Adrenal gland (tissue), 12 donors: ENCODE results near the gene CNTNAP2. TPM values are rescaled to one million over a fixed set of nuclear protein-coding genes. Genes with fewer than 3 reads are reported as not detected.

Experiments
- DNase-seq, 7 donors: peaks; one replicate each; pipeline ENCODE4 v3.0.0-alpha.2; 2019 to 2020
- H3K27ac ChIP-seq, 5 donors: fragments of 200-600 bp; sonication (generic) in 4 of 5; 1 replicate in 3 of 5; 2 replicates in 2 of 5; pipeline versions ENCODE4 v1.5.1 to v1.8.0; 2016 to 2020; ENCODE audit warnings: mild to moderate bottlenecking in 1 of 5
- H3K27me3 ChIP-seq: fragments of 200-600 bp; 2 replicates; pipeline ENCODE4 v1.8.0; 2021
- H3K36me3 ChIP-seq, 2 donors: fragments of 200-600 bp; replicated peaks in 1 of 2; 1 replicate in 1 of 2; 2 replicates in 1 of 2; pipeline versions ENCODE4 v1.5.1 to v1.8.0; 2018 to 2022
- H3K4me1 ChIP-seq, 2 donors: fragments of 200-600 bp; replicated peaks in 1 of 2; 1 replicate in 1 of 2; 2 replicates in 1 of 2; pipeline versions ENCODE4 v1.5.1 to v1.8.0; 2018 to 2021
- H3K4me3 ChIP-seq, 4 donors: fragments of 200-600 bp; sonication (generic) in 3 of 4; one replicate each; pipeline ENCODE4 v1.5.1; 2016 to 2018
- H3K9me3 ChIP-seq, 3 donors: fragments of 200-600 bp; sonication (generic) in 1 of 3; replicated peaks in 1 of 3; 1 replicate in 2 of 3; 2 replicates in 1 of 3; pipeline versions ENCODE4 v1.5.1 to v1.8.0; 2016 to 2021
- POLR2A ChIP-seq, 2 donors: fragments of 450-650 bp; IDR thresholded peaks; one replicate each; pipeline ENCODE4 v1.6.1; 2017; ENCODE audit warnings: antibody characterized with exemption in 2 of 2, mild to moderate bottlenecking in 2 of 2, moderate library complexity in 1 of 2
- WGBS, 4 donors: extraction: QIAGEN DNeasy Blood & Tissue Kit in 2 of 4; methylation state at CpG; one replicate each; pipeline versions ENCODE4 v1.1.5 to v1.1.7; 2013 to 2017; 5-methylcytosine and 5-hydroxymethylcytosine counted together
- intact Hi-C, 2 donors: fragments of 100-400 bp; cut with DNase I; formaldehyde crosslinking; loops; one replicate each; pipeline versions ENCODE4 v1.14.1 to v1.15.0; 2022 to 2023
- polyA plus RNA-seq, 3 donors: library from polyadenylated mRNA; stranded (reverse); fragments of 200-250 nt in 2 of 3; fragments of 350-450 nt in 1 of 3; fragmentation: Illumina TruSeq in 1 of 3; extraction: RNeasy Lipid Tissue Mini Kit (QIAGEN cat#74804) in 1 of 3; gene quantifications; one replicate each; pipeline ENCODE4 v1.2.3, GENCODE V29; 2013 to 2014
- total RNA-seq, 9 donors: library from RNA; depleted of rRNA in 4 of 9; stranded (reverse); fragments of >200 nt in 4 of 9; fragments of 120-200 nt in 1 of 9; fragmentation: NEBNext Ultra II Directional in 1 of 9; extraction: Animal tissue kit (Norgen Biotek cat#: 25700) in 1 of 9; gene quantifications; one replicate each; pipeline versions ENCODE4 v1.1.0 to v1.2.4, GENCODE V29; 2013 to 2023
- TF ChIP-seq, protein P1 (sequence below), 6 experiments: fragments of 450-650 bp in 4 of 6; fragments of 200-600 bp in 2 of 6; sonication (generic) in 1 of 6; IDR thresholded peaks; 1 replicate in 5 of 6; 2 replicates in 1 of 6; pipeline versions ENCODE4 v1.5.1 to v1.8.0; 2016 to 2021; ENCODE audit warnings: antibody characterized with exemption in 6 of 6, mild to moderate bottlenecking in 2 of 6, moderate library complexity in 1 of 6
- donor health status: healthy with polysubstance abuse.
- donor health status: Bipolar disorder and iron deficiency.
- donor health status: DM: yes; HTN: yes; CAD: no.
- donor health status: DM: no; HTN: no; CAD: no.
- donor health status: DM: no; HTN: no; CAD: no.
- donor health status: DM: yes; HTN: yes; CAD: no.

CNTNAP2 gene
- total and polyA plus RNA-seq, 12 donors: 0.14 to 6.3 (median 1.8) TPM; not detected in 2

DNA sequence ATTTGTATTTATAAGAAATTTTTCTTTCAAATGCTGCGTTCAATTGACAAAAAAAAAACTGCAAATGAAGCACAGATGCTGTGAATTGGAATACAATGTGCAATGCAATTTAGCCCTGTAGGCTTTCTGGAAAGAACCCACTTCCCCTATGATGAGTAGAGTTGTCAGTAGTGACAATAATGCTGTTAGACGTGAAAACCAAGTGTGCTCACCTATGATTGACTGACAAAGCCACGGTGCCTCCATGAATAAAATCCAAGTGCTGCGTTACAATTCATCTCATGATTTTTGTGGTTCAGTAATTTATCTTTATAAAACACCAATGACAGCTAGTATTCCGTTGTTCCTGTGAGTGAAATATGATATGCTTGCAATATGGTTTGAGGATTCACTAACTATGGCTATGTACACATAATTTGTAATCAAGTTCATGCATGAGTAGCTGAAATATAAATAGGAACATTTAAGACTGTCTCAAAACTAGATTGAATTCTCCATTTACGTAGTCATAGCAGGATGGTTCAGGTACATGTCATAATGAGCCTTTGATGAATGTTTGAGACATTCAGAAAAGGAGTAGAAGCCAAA, 1160.3 kb downstream of the CNTNAP2 start:
- Histone ChIP-seq H3K27me3 (no peaks in the 10 kb centered on the region), H3K27ac (no peak overlapping the region), H3K9me3 (no peaks in the 10 kb centered on the region), H3K36me3 (no peaks in the 10 kb centered on the region), H3K4me1 (no peaks in the 10 kb centered on the region), H3K4me3 (no peak overlapping the region)
- intact Hi-C loops: no loop called here
- TF ChIP-seq, protein P1, sequence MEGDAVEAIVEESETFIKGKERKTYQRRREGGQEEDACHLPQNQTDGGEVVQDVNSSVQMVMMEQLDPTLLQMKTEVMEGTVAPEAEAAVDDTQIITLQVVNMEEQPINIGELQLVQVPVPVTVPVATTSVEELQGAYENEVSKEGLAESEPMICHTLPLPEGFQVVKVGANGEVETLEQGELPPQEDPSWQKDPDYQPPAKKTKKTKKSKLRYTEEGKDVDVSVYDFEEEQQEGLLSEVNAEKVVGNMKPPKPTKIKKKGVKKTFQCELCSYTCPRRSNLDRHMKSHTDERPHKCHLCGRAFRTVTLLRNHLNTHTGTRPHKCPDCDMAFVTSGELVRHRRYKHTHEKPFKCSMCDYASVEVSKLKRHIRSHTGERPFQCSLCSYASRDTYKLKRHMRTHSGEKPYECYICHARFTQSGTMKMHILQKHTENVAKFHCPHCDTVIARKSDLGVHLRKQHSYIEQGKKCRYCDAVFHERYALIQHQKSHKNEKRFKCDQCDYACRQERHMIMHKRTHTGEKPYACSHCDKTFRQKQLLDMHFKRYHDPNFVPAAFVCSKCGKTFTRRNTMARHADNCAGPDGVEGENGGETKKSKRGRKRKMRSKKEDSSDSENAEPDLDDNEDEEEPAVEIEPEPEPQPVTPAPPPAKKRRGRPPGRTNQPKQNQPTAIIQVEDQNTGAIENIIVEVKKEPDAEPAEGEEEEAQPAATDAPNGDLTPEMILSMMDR (IDR thresholded peaks at IDR 0.05): no peak
- TF ChIP-seq POLR2A (IDR thresholded peaks at IDR 0.05): no peak
- no peak for DNase-seq
- 64 to 68% (median 65%) methylated on average over 6 of the region's 6 CpGs for WGBS, 4 donors

DNA sequence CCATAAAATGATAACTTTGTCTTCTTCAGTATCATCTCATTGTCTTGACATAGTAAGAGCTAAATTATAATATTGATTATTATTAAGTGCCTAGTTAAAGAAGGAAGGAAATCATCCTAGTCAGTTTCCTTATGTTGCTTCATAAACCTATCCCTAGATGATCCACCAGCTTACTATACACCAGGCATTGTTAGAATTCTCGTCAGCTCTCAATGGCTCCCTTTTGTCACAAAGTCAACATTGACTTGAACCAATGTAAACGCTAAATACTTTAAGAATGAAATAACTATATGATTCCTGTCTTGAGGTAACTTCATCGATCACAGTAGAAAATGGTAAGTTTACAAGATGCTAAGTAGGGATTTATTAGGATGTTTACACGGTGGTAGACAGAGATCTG, 1162.9 kb downstream of the CNTNAP2 start:
- no peak for DNase-seq
- TF ChIP-seq POLR2A (IDR thresholded peaks at IDR 0.05): no peak
- TF ChIP-seq, protein P1 (IDR thresholded peaks at IDR 0.05): no peak
- no peaks in the 10 kb centered on the region for H3K36me3 ChIP-seq
- no peak overlapping the region for H3K4me3 ChIP-seq
- H3K27me3 ChIP-seq: no peaks in the 10 kb centered on the region
- H3K4me1 ChIP-seq: no peaks in the 10 kb centered on the region
- WGBS, 4 donors: 67 to 78% (median 71%) methylated on average over 4 of the region's 4 CpGs
- no peaks in the 10 kb centered on the region for H3K9me3 ChIP-seq
- intact Hi-C loops: no loop called here
- no peak overlapping the region for H3K27ac ChIP-seq

DNA sequence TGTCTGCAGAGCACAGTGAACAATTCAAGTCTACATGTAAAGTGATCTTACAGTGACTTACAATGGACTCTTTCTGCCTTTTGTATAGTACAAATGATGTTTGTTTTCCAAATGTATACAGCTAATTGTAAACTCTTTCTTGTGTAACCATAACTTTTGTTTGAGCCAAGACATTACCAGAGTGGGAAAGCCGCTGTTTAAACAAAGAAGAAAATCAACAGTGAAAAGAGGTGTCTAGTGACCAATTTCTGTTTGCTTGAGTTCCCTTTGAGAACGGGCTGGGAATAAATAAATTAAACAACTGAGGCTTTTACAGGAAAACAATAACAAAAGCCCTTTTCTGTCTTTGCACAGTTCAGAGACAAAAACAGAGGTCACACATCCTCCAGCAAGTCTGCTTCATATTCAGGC, 1163.4 kb downstream of the CNTNAP2 start:
- WGBS, 4 donors: 68 to 73% (median 70%) methylated on average over 2 of the region's 2 CpGs
- DNase-seq: no peak
- no peaks in the 10 kb centered on the region for H3K27me3 ChIP-seq
- no peak overlapping the region for H3K4me3 ChIP-seq
- no peaks in the 10 kb centered on the region for H3K4me1 ChIP-seq
- no peak for TF ChIP-seq POLR2A (IDR thresholded peaks at IDR 0.05)
- TF ChIP-seq, protein P1 (IDR thresholded peaks at IDR 0.05): no peak
- no peak overlapping the region for H3K27ac ChIP-seq
- H3K36me3 ChIP-seq: no peaks in the 10 kb centered on the region
- H3K9me3 ChIP-seq: no peaks in the 10 kb centered on the region
- intact Hi-C loops: no loop called here

DNA sequence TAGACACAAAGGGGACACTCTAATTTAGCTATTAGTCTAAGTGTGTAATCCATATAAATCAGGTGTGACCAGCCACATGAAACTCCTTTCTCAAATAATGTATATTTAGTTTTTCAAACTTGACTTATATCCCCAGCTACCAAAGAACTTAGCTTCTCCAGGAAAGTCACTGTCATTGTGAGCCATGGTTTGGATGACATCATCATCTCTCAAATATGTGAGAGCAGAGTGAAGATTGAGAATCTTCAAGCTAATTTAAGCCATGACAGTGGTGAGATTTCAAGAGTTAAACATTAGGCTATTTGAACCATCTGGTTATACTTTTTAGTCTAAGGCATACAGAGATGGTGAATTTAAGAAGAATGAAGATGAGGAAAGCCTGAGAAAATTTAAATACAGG, 1165.6 kb downstream of the CNTNAP2 start:
- DNase-seq: no peak
- intact Hi-C loops: no loop called here
- Histone ChIP-seq H3K9me3 (no peaks in the 10 kb centered on the region), H3K4me3 (no peak overlapping the region), H3K4me1 (no peaks in the 10 kb centered on the region), H3K36me3 (no peaks in the 10 kb centered on the region), H3K27ac (no peak overlapping the region), H3K27me3 (no peaks in the 10 kb centered on the region)
- TF ChIP-seq, protein P1 (IDR thresholded peaks at IDR 0.05): no peak
- TF ChIP-seq POLR2A (IDR thresholded peaks at IDR 0.05): no peak
